K562 (cell line): ENCODE results near the gene RPE. TPM values are rescaled to one million over a fixed set of nuclear protein-coding genes. Genes with fewer than 3 reads are reported as not detected.

Source experiments
- ARID4B ChIP-seq: sonication (generic); formaldehyde crosslinking; IDR thresholded peaks from 2 replicates; pipeline ENCODE4 v1.8.0; 2022; ENCODE audit warnings: mild to moderate bottlenecking, missing genetic modification reagents
- CHD1 ChIP-seq: fragments of 200-600 bp; sonication (generic); IDR thresholded peaks from one replicate; pipeline ENCODE4 v1.6.1; 2012; ENCODE audit warnings: mild to moderate bottlenecking, moderate library complexity, low read length, inconsistent platforms
- DNMT1 ChIP-seq: fragments of 450-650 bp; IDR thresholded peaks from 2 replicates; pipeline ENCODE4 v1.6.1; 2016; ENCODE audit warnings: antibody characterized with exemption, mild to moderate bottlenecking
- ILF3 ChIP-seq: fragments of 450-650 bp; IDR thresholded peaks from 2 replicates; pipeline ENCODE4 v1.6.1; 2018; ENCODE audit warnings: antibody characterized with exemption, mild to moderate bottlenecking, moderate library complexity, borderline replicate concordance
- IRF9 ChIP-seq: fragments of 450-650 bp; IDR thresholded peaks from 2 replicates; pipeline ENCODE4 v1.6.1; 2016; ENCODE audit warnings: missing biosample characterization, missing genetic modification characterization
- MAFF ChIP-seq: IDR thresholded peaks from 2 replicates; pipeline ENCODE4 v1.6.1; 2012; ENCODE audit warnings: low read length, improper control_type of control experiment
- MAZ ChIP-seq, 2 experiments: fragments of 450-650 bp in 1 of 2; sonication (generic) in 1 of 2; formaldehyde crosslinking; IDR thresholded peaks in 1 of 2; conservative IDR thresholded peaks in 1 of 2; 2 replicates each; pipeline versions ENCODE4 v1.4.0 to v1.5.0; 2020; ENCODE audit warnings: mild to moderate bottlenecking in 1 of 2, missing genetic modification reagents in 1 of 2
- MLLT1 ChIP-seq, 2 experiments: fragments of 450-650 bp; IDR thresholded peaks; 2 replicates each; pipeline ENCODE4 v1.6.1; 2016
- OTX1 ChIP-seq: fragments of 450-650 bp; formaldehyde crosslinking; IDR thresholded peaks from 2 replicates; pipeline ENCODE4 v1.4.0; 2022; ENCODE audit warnings: mild to moderate bottlenecking
- PPARD ChIP-seq: fragments of 250-450 bp; sonication (Bioruptor Pico); IDR thresholded peaks from 2 replicates; pipeline ENCODE4 v1.8.0; 2022; ENCODE audit warnings: inconsistent platforms, mild to moderate bottlenecking, moderate library complexity
- SMC3 ChIP-seq: conservative IDR thresholded peaks from 2 replicates; pipeline ENCODE4 v1.6.1; 2011; ENCODE audit warnings: low read depth, low read length, improper control_type of control experiment; ENCODE audit not compliant: insufficient read depth
- ZBTB2 ChIP-seq: fragments of 450-650 bp; IDR thresholded peaks from 2 replicates; pipeline ENCODE4 v1.6.1; 2016; ENCODE audit warnings: antibody characterized with exemption
- ZNF174 ChIP-seq: fragments of 250-450 bp; sonication (Bioruptor Pico); IDR thresholded peaks from 2 replicates; pipeline ENCODE4 v1.4.0; 2020; ENCODE audit warnings: mild to moderate bottlenecking
- ZNF280A ChIP-seq: fragments of 450-650 bp; IDR thresholded peaks from 2 replicates; pipeline ENCODE4 v1.6.1; 2018; ENCODE audit warnings: mild to moderate bottlenecking, low read depth; ENCODE audit not compliant: partially characterized antibody
- ZNF347 ChIP-seq: fragments of 450-650 bp; formaldehyde crosslinking; IDR thresholded peaks from 2 replicates; pipeline ENCODE4 v1.4.0; 2020; ENCODE audit warnings: low read depth, mild to moderate bottlenecking, moderate library complexity
- ZNF785 ChIP-seq: fragments of 250-450 bp; sonication (Bioruptor Pico); IDR thresholded peaks from 2 replicates; pipeline ENCODE4 v1.4.0; 2020; ENCODE audit warnings: mild to moderate bottlenecking
- ZNF79 ChIP-seq: fragments of 250-450 bp; sonication (Bioruptor Pico); IDR thresholded peaks from 2 replicates; pipeline ENCODE4 v1.4.0; 2020; ENCODE audit warnings: low read depth, mild to moderate bottlenecking, moderate library complexity
- polyA plus RNA-seq, 8 experiments: library from polyadenylated mRNA; depleted of rRNA in 4 of 8; stranded (reverse) in 5 of 8; unstranded in 3 of 8; fragments of >200 nt; fragmentation: Nextera tagmentation in 2 of 8; fragmentation: Illumina TruSeq in 1 of 8; extraction: Ambion mirVana in 2 of 8; extraction: Trizol in 1 of 8; gene quantifications; 2 replicates each; pipeline versions ENCODE4 v1.2.1 to v1.2.3, GENCODE V29; 2011 to 2014; ENCODE audit warnings: inconsistent platforms in 1 of 8, missing spikeins in 1 of 8
- total RNA-seq, 7 experiments: library from RNA; depleted of rRNA in 6 of 7; stranded (reverse); fragments of >200 nt in 6 of 7; fragmentation: Illumina TruSeq in 2 of 7; extraction: Trizol in 2 of 7; gene quantifications; 2 replicates each; pipeline versions ENCODE4 v1.2.1 to v1.2.3, GENCODE V29; 2011 to 2021; ENCODE audit warnings: low replicate concordance in 1 of 7

RPE gene
- total and polyA plus RNA-seq, 9 of the 15 experiments (the other 6 are each of a cell fraction or from before 2014, with no cell fraction given), result 33.5 to 65.3 (median 50.4) TPM

GRCh38 chr2:210002158-210003157 lies at the start of gene RPE (continued):
- no peak for TF ChIP-seq ZBTB2
- no peak for TF ChIP-seq ZNF785
- TF ChIP-seq ZNF79 (CRISPR knock-in tag), result no peak
- TF ChIP-seq PPARD (CRISPR knock-in tag), result no peak
- TF ChIP-seq ZNF174 (CRISPR knock-in tag), result no peak
- no peak; a peak in 1 of 4 replicates for TF ChIP-seq MLLT1 (IDR thresholded peaks at IDR 0.05)
- TF ChIP-seq ILF3, result no peak
- no peak for TF ChIP-seq CHD1
- TF ChIP-seq ZNF347 (CRISPR knock-in tag), result no peak
- TF ChIP-seq ARID4B (CRISPR knock-in tag), result no peak
- TF ChIP-seq SMC3, result no peak
- no peak for TF ChIP-seq MAFF
- peak; percentile 58 to 76; a peak in 2 of 4 replicates for TF ChIP-seq MAZ (CRISPR knock-in tag; conservative IDR thresholded peaks at IDR 0.05 in 1 of 2, IDR thresholded peaks at IDR 0.05 in 1 of 2)
- no peak for TF ChIP-seq ZNF280A
- no peak for TF ChIP-seq OTX1 (CRISPR knock-in tag)
- TF ChIP-seq DNMT1, result no peak
- no peak for TF ChIP-seq IRF9 (tag)
